Body of pancreas (tissue), 4 donors: ENCODE measurements around the gene ATG16L2. TPM values are rescaled to one million over a fixed set of nuclear protein-coding genes. Genes with fewer than 3 reads are reported as not detected.

ENCODE experiments used
- ATAC-seq: fragments of 150-250 bp; one replicate; pipeline ENCODE4 v1.9.1; 2016
- DNase-seq, 4 donors: peaks; one replicate each; pipeline ENCODE4 v3.0.0-alpha.2; 2019
- H3K27ac ChIP-seq, 4 donors: fragments of 200-600 bp; sonication (generic); 1 replicate in 3 of 4; 2 replicates in 1 of 4; pipeline versions ENCODE4 v1.5.1 to v1.6.1; 2016 to 2019; ENCODE audit warnings: mild to moderate bottlenecking in 1 of 4, mixed read lengths in 1 of 4, moderate library complexity in 1 of 4
- H3K27me3 ChIP-seq, 2 donors: fragments of 200-600 bp; sonication (generic); one replicate each; pipeline ENCODE4 v1.6.0; 2016; ENCODE audit warnings: mild to moderate bottlenecking in 1 of 2
- H3K36me3 ChIP-seq, 2 donors: fragments of 200-600 bp; sonication (generic); replicated peaks in 1 of 2; 2 replicates each; pipeline ENCODE4 v1.5.1; 2016; ENCODE audit warnings: low read depth in 2 of 2; ENCODE audit not compliant: insufficient read depth in 1 of 2
- H3K4me1 ChIP-seq: fragments of 200-600 bp; sonication (generic); one replicate; pipeline ENCODE4 v1.6.0; 2016
- H3K4me3 ChIP-seq, 2 donors: fragments of 200-600 bp; sonication (generic); 1 replicate in 1 of 2; 2 replicates in 1 of 2; pipeline ENCODE4 v1.5.1; 2016 to 2019
- H3K9me3 ChIP-seq, 3 donors: fragments of 200-600 bp; sonication (generic); 1 replicate in 2 of 3; 2 replicates in 1 of 3; pipeline ENCODE4 v1.5.1; 2016
- POLR2A ChIP-seq, 3 donors: fragments of 450-650 bp; IDR thresholded peaks; one replicate each; pipeline ENCODE4 v1.6.1; 2016; ENCODE audit warnings: antibody characterized with exemption in 3 of 3, mild to moderate bottlenecking in 2 of 3
- WGBS, 2 donors: methylation state at CpG; one replicate each; pipeline ENCODE4 v1.1.5; 2017; 5-methylcytosine and 5-hydroxymethylcytosine counted together
- intact Hi-C: fragments of 100-400 bp; cut with DNase I; formaldehyde crosslinking; loops from one replicate; pipeline ENCODE4 v1.15.1; 2023
- total RNA-seq, 2 donors: library from RNA; depleted of rRNA; stranded (reverse); fragments of >200 nt; gene quantifications; one replicate each; pipeline ENCODE4 v1.1.0, GENCODE V29; 2016
- TF ChIP-seq, protein P1 (sequence below), 7 experiments: fragments of 450-650 bp in 4 of 7; fragments of 200-600 bp in 3 of 7; sonication (generic) in 3 of 7; IDR thresholded peaks; one replicate each; pipeline ENCODE4 v1.5.1; 2016 to 2019; ENCODE audit warnings: antibody characterized with exemption in 7 of 7

Gene ATG16L2
- total RNA-seq, 2 donors from 2014 or later = 27.5 to 28.3 TPM

GRCh38 chr11:72863091-72863490, 48.9 kb downstream of the ATG16L2 start:
- no peaks in the 10 kb centered on the region for H3K36me3 ChIP-seq
- TF ChIP-seq POLR2A (IDR thresholded peaks at IDR 0.05) = no peak
- TF ChIP-seq, protein P1, sequence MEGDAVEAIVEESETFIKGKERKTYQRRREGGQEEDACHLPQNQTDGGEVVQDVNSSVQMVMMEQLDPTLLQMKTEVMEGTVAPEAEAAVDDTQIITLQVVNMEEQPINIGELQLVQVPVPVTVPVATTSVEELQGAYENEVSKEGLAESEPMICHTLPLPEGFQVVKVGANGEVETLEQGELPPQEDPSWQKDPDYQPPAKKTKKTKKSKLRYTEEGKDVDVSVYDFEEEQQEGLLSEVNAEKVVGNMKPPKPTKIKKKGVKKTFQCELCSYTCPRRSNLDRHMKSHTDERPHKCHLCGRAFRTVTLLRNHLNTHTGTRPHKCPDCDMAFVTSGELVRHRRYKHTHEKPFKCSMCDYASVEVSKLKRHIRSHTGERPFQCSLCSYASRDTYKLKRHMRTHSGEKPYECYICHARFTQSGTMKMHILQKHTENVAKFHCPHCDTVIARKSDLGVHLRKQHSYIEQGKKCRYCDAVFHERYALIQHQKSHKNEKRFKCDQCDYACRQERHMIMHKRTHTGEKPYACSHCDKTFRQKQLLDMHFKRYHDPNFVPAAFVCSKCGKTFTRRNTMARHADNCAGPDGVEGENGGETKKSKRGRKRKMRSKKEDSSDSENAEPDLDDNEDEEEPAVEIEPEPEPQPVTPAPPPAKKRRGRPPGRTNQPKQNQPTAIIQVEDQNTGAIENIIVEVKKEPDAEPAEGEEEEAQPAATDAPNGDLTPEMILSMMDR (IDR thresholded peaks at IDR 0.05) = no peak
- no peaks in the 10 kb centered on the region for H3K27me3 ChIP-seq
- ATAC-seq = no peak
- no peaks in the 10 kb centered on the region for H3K9me3 ChIP-seq
- intact Hi-C loops = no loop called here
- no peak overlapping the region for H3K27ac ChIP-seq
- no peak overlapping the region for H3K4me3 ChIP-seq
- peaks cover 11% of the 10 kb centered on the region for H3K4me1 ChIP-seq
- DNase-seq = no peak
- WGBS, 2 donors = 93 to 100% methylated on average over 1 of the region's 1 CpG

DNA sequence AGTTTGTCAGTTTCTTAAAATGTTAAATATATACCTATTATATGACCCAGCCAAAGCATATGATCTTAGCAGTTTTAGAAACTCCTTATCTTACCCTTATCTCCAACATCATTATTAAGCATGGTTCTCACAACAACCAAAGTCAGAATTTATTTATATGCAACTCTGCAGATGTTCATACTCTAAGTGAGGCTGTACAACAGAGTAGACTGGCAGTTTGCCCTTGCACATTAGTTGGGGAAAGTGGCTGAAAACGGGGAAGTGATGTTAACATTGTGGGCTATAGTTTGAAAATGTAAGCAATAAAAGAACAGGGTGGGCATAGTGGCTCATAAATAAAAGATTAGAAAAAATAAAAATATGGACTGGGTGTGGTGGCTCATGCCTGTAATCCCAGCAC, 49.7 kb downstream of the ATG16L2 start:
- WGBS, 2 donors = 50 to 84% methylated on average over 1 of the region's 1 CpG
- Histone ChIP-seq H3K4me3 (no peak overlapping the region), H3K4me1 (peaks cover 11% of the 10 kb centered on the region), H3K27ac (no peak overlapping the region), H3K9me3 (no peaks in the 10 kb centered on the region), H3K36me3 (no peaks in the 10 kb centered on the region), H3K27me3 (no peaks in the 10 kb centered on the region)
- DNase-seq (no peak), ATAC-seq (no peak)
- TF ChIP-seq POLR2A (IDR thresholded peaks at IDR 0.05) = no peak
- TF ChIP-seq, protein P1 (IDR thresholded peaks at IDR 0.05) = no peak
- intact Hi-C loops = no loop called here

DNA sequence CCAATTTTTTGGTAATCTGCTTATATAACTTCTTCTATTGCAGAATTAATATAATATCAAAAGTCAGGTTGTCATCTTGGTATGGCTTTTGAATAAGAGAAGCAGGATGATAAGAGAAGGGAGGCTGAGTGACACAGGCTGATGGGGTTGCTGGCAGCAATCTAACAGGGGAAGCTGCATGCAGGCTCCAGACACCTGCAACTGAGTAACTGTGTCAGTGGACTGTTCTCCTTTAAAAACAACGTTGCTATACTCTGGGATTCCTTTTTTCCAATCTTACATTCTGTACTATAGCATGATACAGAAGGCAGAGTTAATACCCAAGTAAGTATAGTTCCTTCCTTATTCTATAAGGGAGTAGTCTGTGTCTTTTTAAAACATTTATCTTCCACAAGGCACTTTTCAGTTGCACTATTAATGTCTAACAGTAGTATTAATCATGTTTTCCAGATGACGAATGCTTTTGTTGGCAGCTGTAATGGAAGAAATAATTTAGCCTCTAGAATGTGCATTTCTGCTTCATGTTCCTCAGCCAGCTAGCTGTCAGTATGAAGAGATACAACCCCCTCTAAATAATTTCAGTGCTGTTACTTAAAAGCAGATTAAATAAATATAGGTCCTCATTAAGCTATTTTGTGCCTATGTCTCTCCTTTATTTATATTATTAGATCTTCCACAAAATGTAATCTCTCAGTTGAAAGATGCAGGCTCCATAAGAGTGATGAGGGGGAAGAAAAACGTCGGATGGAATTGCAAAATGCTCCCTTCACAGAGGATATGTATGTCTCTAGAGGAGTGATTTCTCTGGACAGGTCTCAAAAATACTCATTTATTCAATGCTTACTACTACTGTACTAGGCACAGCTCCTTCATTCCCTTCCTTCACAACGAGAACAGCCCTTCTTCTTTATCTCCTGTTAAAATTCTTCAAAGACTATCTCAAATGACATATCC, 50.8 kb downstream of the ATG16L2 start:
- intact Hi-C loops = no loop called here
- Histone ChIP-seq H3K4me1 (peaks cover 11% of the 10 kb centered on the region), H3K4me3 (no peak overlapping the region), H3K36me3 (no peaks in the 10 kb centered on the region), H3K27ac (no peak overlapping the region), H3K9me3 (no peaks in the 10 kb centered on the region), H3K27me3 (no peaks in the 10 kb centered on the region)
- no peak for DNase-seq
- TF ChIP-seq, protein P1 (IDR thresholded peaks at IDR 0.05) = no peak
- TF ChIP-seq POLR2A (IDR thresholded peaks at IDR 0.05) = no peak
- ATAC-seq = no peak
- 31 to 36% methylated on average over 5 of the region's 5 CpGs for WGBS, 2 donors

DNA sequence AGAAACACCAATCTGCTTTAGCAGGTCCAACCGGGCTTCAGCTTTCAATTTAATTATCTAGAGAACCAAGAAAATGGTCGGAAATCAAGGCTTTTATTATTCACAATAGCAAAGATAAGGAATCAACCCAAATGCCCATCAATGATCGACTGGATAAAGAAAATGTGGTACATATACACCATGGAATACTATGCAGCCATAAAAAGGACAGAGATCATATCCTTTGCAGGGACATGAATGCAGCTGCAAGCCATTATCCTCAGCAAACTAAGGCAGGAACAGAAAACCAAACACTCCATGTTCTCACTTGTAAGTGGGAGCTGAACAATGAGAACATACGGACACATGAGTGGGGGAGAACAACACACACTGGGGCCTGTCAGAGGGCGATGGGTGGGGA, 53.8 kb downstream of the ATG16L2 start:
- DNase-seq (no peak), ATAC-seq (no peak)
- WGBS, 2 donors = 97% methylated on average over 5 of the region's 5 CpGs

More for the DNA sequence above, 53.8 kb downstream of the ATG16L2 start:
- no peak overlapping the region for H3K27ac ChIP-seq
- H3K27me3 ChIP-seq = no peaks in the 10 kb centered on the region
- no peaks in the 10 kb centered on the region for H3K36me3 ChIP-seq
- intact Hi-C loops = no loop called here
- no peak overlapping the region for H3K4me3 ChIP-seq
- no peaks in the 10 kb centered on the region for H3K9me3 ChIP-seq
- TF ChIP-seq, protein P1 (IDR thresholded peaks at IDR 0.05) = no peak
- no peak for TF ChIP-seq POLR2A (IDR thresholded peaks at IDR 0.05)
- peaks cover 6% of the 10 kb centered on the region for H3K4me1 ChIP-seq
